CD4-positive, alpha-beta T cell treated with Interleukin-4 for 4 hours (primary cell): Measurements from ENCODE around the gene JAZF1.

Source experiments
- DNase-seq: peaks from one replicate; pipeline ENCODE4 v3.0.0-alpha.2; 2020

JAZF1 gene

GRCh38 chr7:28191184-28191583, 10.6 kb upstream of the JAZF1 start:
- no peak for DNase-seq

DNA sequence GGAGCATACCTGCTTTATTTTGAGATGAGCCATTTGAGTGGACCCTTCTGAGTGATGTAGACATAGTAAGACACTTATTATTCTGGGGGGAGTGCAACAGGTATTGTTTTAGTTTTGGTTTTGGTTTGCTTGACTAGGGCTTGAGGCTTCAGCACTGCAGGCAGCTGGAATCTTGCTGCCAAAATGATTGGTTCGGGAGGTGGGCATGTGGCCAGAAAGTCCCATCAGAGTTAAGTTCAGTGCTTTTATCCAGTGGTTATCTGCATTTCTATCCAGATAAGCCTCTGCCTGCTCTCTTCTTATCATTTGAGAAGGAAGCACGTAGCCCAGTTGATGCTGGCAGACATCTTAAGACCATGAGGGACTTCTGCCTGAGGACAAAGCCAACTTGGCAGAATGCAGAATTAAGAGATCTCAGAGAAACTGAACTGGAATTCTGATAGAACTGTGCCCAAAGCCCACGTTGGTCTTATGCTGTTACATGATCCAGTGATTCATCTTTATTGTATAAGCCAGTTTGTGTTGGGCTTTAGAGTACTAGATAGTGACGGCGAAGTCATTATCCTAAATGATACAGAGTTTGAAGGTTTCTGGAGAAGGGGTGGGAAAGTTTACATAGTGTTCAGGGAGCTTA, 9.6 kb upstream of the JAZF1 start:
- no peak for DNase-seq

GRCh38 chr7:28187012-28187411, 6.4 kb upstream of the JAZF1 start:
- no peak for DNase-seq

GRCh38 chr7:28183627-28184026, 3.0 kb upstream of the JAZF1 start:
- DNase-seq = no peak

DNA sequence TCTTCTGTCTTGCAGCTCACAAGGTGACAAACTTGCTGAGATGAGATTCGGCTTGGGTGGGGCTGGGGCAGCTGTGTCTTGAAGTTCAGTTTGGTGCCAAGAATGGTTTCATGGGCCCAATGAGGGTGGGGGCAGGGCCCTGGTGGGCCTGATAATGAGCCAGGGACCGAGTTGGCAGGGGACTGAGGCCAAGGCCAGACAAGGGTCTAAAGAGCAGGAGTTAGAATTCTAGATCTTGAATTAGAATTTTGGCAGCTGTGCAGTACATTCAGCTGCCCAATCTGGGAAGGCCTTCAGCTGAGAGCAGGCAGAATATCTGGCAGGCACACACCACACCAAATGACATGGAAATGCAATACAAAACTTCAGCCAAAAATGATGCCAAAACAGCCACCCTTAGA, 1.5 kb upstream of the JAZF1 start:
- DNase-seq = no peak

DNA sequence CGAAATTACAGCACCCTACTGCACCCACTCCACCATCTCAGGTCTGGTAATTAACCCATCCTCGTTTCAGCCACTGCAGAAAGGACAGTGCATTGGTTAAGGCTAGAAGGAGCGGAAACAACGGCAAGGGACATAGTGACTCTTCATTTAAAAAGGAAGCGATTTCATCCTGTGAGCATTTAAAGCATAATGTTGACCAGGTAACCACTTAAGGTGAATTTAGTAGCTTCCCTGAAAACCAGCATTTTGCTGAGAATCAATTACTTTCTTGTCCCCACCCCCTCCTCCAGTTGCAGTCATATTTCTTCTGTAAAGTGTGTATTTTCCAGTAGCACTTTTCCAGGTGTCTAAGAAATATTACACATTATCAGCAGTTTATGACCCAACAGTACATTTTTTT, 821 bp upstream of the JAZF1 start:
- no peak for DNase-seq

DNA sequence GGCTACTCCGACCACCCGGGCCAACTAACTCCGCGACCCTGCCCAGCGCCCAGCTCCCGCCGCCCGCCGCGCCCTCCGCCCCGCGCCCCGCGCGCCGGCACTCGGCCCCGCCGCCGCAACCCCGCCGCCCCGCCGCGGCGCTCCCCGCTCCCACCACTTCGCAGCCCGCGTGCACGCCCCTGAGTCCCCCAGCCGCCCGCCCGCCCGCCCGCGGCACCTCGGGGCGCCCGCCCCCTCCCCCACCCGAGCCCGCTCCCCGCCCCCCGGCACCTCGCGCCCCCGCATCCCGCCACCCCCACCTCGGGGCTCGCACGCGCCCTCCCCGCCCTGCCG, 598 bp downstream of the JAZF1 start:
- no peak for DNase-seq

DNA sequence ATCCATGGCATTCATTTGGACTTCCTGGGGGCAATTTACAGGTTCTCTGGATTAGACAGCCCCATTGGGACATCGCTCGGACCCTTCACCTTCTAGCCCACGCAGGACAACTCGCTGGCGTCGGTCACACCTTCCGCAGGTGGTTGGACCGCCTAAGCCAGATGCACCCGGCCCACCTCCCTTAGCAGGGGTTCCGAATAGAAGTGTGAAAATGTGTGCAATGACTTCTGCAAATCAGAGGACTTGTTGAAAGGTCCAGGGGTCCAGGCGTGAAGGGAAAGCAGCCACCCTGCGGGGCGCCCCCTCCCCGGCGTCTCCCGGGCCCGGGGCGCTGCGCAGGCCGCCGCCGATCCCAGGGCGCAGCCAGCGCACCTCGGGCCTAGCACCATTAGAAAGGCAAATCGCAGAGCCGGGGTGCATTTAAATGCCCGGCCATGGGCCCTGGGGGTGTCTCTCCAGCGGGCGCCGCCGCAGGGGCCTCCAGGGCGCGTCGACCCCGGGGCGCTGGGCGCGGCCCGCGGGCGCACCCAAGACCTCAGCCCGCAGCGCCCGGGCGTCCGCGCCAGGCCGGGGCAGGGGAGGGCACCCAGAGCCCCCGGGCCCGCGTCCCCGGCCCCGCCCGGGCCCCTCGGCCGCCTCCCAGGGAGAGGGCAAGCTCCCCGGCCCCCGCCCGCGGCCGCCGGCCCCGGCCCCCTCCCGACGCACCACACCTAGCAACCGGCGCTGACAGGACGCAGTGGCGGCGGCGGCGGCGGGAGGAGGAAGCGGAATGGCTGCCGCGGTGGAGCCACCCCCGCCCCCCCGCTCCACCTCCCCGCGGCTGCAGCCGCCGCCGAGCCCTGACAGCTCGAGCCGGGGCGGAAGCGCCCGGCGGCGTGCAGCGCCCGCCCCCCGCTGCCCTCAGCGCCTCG, 1.2 kb downstream of the JAZF1 start:
- DNase-seq = peak; percentile 72

- DNase-seq = no peak
Measured at GRCh38 chr7:28178599-28178998, 2.0 kb downstream of the JAZF1 start.

DNA sequence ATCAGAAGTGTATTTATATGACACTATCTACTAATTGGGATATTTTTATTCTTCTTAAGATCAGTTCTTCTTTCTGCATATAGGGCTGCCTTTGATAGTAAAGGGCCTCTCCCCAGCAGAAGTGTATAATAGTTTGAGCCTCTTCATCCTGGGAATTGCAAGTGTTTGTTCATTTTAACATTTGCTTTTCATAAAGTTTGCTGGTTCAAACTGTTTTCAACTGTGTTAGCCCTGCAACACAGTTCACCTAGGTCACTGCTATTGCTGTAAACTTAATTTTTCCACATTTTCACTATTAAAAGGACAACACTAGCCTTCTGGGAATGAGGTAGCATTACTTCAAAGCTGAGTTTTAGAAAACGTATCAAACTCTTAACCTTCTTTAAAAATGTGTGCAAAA, 2.8 kb downstream of the JAZF1 start:
- DNase-seq = no peak

DNA sequence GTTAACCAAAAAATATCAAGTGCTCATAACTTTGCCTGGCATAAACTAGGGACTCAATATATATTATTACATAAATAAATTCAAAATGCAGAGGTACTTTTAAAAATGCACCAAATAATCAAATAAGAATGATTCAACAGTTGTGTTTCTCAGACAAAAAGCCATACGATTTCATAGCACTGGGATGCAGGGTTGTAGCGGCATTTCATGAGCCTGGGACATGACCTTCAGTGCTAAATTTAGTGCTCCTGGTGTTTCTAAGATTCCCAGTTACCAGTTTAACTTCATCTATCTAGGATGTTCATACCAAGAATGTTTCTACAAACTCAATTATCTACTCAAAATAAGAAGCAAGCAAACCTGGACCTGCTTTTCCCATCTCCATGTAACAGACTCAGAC, 4.0 kb downstream of the JAZF1 start:
- DNase-seq = no peak

DNA sequence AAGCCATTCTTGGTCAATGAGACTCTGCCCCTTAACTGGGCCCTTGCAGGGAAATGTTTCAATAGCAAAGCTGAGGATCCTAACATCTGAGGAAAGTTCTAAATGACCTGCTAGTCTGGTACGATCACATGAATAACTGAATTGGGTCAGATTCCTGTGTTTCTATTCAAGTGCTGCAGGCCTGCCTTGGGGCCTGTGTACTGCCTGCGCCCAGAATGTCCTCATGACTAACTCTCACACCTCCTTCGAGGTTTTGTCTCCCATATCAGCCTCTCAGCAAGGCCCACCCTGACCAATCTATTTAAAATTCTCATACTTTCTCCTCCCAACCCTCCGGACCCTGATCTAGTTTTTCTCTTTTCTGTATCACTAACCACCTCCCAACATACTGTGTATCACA, 4.4 kb downstream of the JAZF1 start:
- DNase-seq = no peak

GRCh38 chr7:28174901-28175661, 5.5 kb downstream of the JAZF1 start:
- DNase-seq = no peak

DNA sequence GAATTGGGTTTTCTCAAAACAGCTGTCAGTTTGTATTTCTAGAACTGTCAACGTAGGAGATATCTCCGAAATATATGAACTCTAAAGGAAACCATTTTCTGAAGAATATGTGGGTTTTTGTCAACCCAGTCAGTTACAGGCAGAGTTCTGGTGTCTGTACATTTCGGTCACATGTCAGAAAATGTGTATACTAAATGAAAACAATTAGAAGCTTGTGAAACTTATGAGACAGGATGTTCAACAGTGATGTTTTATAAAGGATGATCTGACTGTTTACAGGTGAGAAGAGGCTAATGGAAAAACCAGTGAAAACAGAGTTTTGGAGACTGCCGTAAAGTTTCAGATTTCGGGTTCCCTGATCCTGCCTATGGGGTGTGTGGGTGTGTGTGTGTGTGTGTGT, 6.2 kb downstream of the JAZF1 start:
- no peak for DNase-seq

DNA sequence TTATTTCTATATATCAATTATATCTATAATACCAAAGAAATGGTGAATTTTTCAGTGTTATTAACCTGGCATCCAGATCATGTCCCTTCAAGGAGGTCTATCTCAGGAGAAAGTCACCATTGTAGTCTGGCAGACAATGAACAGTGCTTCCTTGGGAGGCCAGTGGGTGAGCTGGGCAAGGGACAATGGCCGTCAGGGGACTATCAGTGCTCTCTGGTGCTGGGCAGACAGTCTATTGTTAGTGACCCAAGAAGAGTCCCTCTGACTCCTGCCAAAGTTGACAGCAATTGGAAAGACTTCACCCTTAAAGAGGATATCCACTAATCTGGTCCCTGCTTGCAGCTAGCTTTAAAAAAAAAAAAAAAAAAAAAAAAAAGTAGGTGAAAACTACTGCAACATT, 7.1 kb downstream of the JAZF1 start:
- no peak for DNase-seq

- no peak for DNase-seq
Measured at GRCh38 chr7:28172958-28173357, 7.6 kb downstream of the JAZF1 start.

DNA sequence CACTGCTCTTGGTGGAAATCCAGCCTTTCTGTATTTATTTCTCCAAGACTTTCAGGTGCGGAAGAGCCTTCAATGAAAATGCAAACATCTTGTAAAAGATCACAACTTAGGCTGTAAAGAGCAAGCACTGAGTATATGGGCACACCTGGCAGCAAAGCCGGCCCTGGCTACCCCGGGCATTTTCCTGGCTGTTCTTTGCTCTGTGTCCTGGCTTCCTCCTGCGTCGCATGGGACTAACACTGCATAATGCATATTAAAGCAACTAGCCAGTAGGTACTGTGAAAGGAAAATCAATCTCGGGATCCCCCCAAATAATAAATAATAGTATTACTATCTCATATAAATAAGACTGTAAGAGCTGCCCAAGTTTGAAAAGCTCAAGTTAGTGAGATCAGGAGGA, 9.9 kb downstream of the JAZF1 start:
- no peak for DNase-seq

- DNase-seq = no peak
Measured at GRCh38 chr7:28169230-28169629, 11.4 kb downstream of the JAZF1 start.

- no peak for DNase-seq
Measured at GRCh38 chr7:28168393-28169158, 12.0 kb downstream of the JAZF1 start.

GRCh38 chr7:28166982-28167715, 13.4 kb downstream of the JAZF1 start:
- DNase-seq = no peak

- DNase-seq = no peak
Measured at GRCh38 chr7:28165961-28166955, 14.3 kb downstream of the JAZF1 start.
